HEK293T (cell line): ENCODE data around the gene TPK1.

Source experiments
- ARNT ChIP-seq: fragments of 450-650 bp; IDR thresholded peaks from 2 replicates; pipeline ENCODE4 v1.6.1; 2017; ENCODE audit warnings: mild to moderate bottlenecking
- BHLHE40 ChIP-seq: fragments of 450-650 bp; IDR thresholded peaks from 2 replicates; pipeline ENCODE4 v1.6.1; 2016; ENCODE audit warnings: mild to moderate bottlenecking, moderate library complexity, borderline replicate concordance
- FOXA1 ChIP-seq: fragments of 450-650 bp; IDR thresholded peaks from 2 replicates; pipeline ENCODE4 v1.6.1; 2016; ENCODE audit warnings: mild to moderate bottlenecking
- FOXM1 ChIP-seq: fragments of 450-650 bp; IDR thresholded peaks from 2 replicates; pipeline ENCODE4 v1.6.1; 2017; ENCODE audit warnings: mild to moderate bottlenecking, borderline replicate concordance
- SP1 ChIP-seq: fragments of 450-650 bp; IDR thresholded peaks from 2 replicates; pipeline ENCODE4 v1.6.1; 2017
- SUZ12 ChIP-seq: fragments of 450-650 bp; IDR thresholded peaks from 2 replicates; pipeline ENCODE4 v1.6.1; 2016; ENCODE audit warnings: mild to moderate bottlenecking
- TARDBP ChIP-seq: fragments of 450-650 bp; IDR thresholded peaks from 2 replicates; pipeline ENCODE4 v1.6.1; 2016
- TF ChIP-seq, protein P1 (sequence below): fragments of 450-650 bp; IDR thresholded peaks from 2 replicates; pipeline ENCODE4 v1.6.1; 2016

- TF ChIP-seq SP1, result no peak
- TF ChIP-seq, protein P1, sequence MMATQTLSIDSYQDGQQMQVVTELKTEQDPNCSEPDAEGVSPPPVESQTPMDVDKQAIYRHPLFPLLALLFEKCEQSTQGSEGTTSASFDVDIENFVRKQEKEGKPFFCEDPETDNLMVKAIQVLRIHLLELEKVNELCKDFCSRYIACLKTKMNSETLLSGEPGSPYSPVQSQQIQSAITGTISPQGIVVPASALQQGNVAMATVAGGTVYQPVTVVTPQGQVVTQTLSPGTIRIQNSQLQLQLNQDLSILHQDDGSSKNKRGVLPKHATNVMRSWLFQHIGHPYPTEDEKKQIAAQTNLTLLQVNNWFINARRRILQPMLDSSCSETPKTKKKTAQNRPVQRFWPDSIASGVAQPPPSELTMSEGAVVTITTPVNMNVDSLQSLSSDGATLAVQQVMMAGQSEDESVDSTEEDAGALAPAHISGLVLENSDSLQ, result no peak
- no peak for TF ChIP-seq ARNT
- no peak for TF ChIP-seq SUZ12
- no peak for TF ChIP-seq FOXM1
- TF ChIP-seq BHLHE40, result no peak
- no peak for TF ChIP-seq TARDBP
- no peak for TF ChIP-seq FOXA1
These were observed 322.5 kb downstream of the TPK1 start for GRCh38 chr7:144513334-144513733.
